Measurements from ENCODE around the gene SNCAIP.

SNCAIP gene

GRCh38 chr5:122478741-122479442 lies 166.9 kb downstream of the SNCAIP start:
- ATAC-seq: no peak
- TF ChIP-seq ZNF70 (CRISPR knock-in tag; IDR thresholded peaks at IDR 0.05) (no peak), BACH2 (CRISPR knock-in tag; IDR thresholded peaks at IDR 0.05; ENCODE audit: borderline replicate concordance) (no peak), ESRRG (CRISPR knock-in tag; IDR thresholded peaks at IDR 0.05) (no peak), ZFP3 (CRISPR knock-in tag; IDR thresholded peaks at IDR 0.05) (no peak), CSRNP3 (CRISPR knock-in tag; IDR thresholded peaks at IDR 0.05) (no peak)

- no peak for TF ChIP-seq ESRRG (CRISPR knock-in tag; IDR thresholded peaks at IDR 0.05)
- TF ChIP-seq CSRNP3 (CRISPR knock-in tag; IDR thresholded peaks at IDR 0.05): no peak
- TF ChIP-seq PPARA (CRISPR knock-in tag; IDR thresholded peaks at IDR 0.05; ENCODE audit: borderline replicate concordance): no peak
- no peak for TF ChIP-seq ZNF8 (CRISPR knock-in tag; IDR thresholded peaks at IDR 0.05)
- TF ChIP-seq ZC3H10 (CRISPR knock-in tag; IDR thresholded peaks at IDR 0.05): no peak
- TF ChIP-seq CREB5 (CRISPR knock-in tag; IDR thresholded peaks at IDR 0.05; ENCODE audit: low read depth): no peak
- no peak for TF ChIP-seq ARNTL (CRISPR knock-in tag; IDR thresholded peaks at IDR 0.05; ENCODE audit: borderline replicate concordance, low read depth)
- no peak for TF ChIP-seq TCF4 (CRISPR knock-in tag; IDR thresholded peaks at IDR 0.05; ENCODE audit: borderline replicate concordance)
- TF ChIP-seq TSHZ2 (CRISPR knock-in tag; IDR thresholded peaks at IDR 0.05): no peak
- no peak for TF ChIP-seq BACH2 (CRISPR knock-in tag; IDR thresholded peaks at IDR 0.05; ENCODE audit: borderline replicate concordance)
- TF ChIP-seq OSR1 (CRISPR knock-in tag; IDR thresholded peaks at IDR 0.05): no peak
- no peak for TF ChIP-seq SNAI2 (CRISPR knock-in tag; IDR thresholded peaks at IDR 0.05)
- TF ChIP-seq POU6F1 (CRISPR knock-in tag; IDR thresholded peaks at IDR 0.05; ENCODE audit: borderline replicate concordance, low read depth): no peak
- TF ChIP-seq RARB (CRISPR knock-in tag; IDR thresholded peaks at IDR 0.05): no peak
- no peak for TF ChIP-seq CSDC2 (CRISPR knock-in tag; IDR thresholded peaks at IDR 0.05)
- TF ChIP-seq ZNF565 (CRISPR knock-in tag; conservative IDR thresholded peaks at IDR 0.05; ENCODE audit: low read depth): no peak
- no peak for TF ChIP-seq TOX (CRISPR knock-in tag; IDR thresholded peaks at IDR 0.05; ENCODE audit: borderline replicate concordance)
- TF ChIP-seq ZNF70 (CRISPR knock-in tag; IDR thresholded peaks at IDR 0.05): no peak
These were observed 168.1 kb downstream of the SNCAIP start for GRCh38 chr5:122480146-122480545.

GRCh38 chr5:122484103-122484502 lies 172.1 kb downstream of the SNCAIP start:
- ATAC-seq: no peak
- TF ChIP-seq CREB5 (CRISPR knock-in tag; IDR thresholded peaks at IDR 0.05; ENCODE audit: low read depth) (no peak), TSHZ2 (CRISPR knock-in tag; IDR thresholded peaks at IDR 0.05) (no peak), ZFP3 (CRISPR knock-in tag; IDR thresholded peaks at IDR 0.05) (no peak), ISL1 (CRISPR knock-in tag; IDR thresholded peaks at IDR 0.05) (no peak), BACH2 (CRISPR knock-in tag; IDR thresholded peaks at IDR 0.05; ENCODE audit: borderline replicate concordance) (no peak), CSDC2 (CRISPR knock-in tag; IDR thresholded peaks at IDR 0.05) (no peak), PATZ1 (CRISPR knock-in tag; IDR thresholded peaks at IDR 0.05; ENCODE audit: borderline replicate concordance) (no peak)

More at GRCh38 chr5:122480146-122480545, 168.1 kb downstream of the SNCAIP start:
- ATAC-seq: no peak

Data from SK-N-SH treated with all-trans-retinoic acid at 6 μM for 48 hours (cell line).